SH-SY5Y (cell line): ENCODE measurements around the gene ASB10.

ENCODE experiments used
- GATA2 ChIP-seq: IDR thresholded peaks from 2 replicates; pipeline ENCODE4 v1.6.1; 2011; ENCODE audit warnings: mild to moderate bottlenecking, low read depth, low read length
- GATA3 ChIP-seq: IDR thresholded peaks from 2 replicates; pipeline ENCODE4 v1.6.1; 2011; ENCODE audit warnings: low read depth, mild to moderate bottlenecking, low read length, moderate library complexity

DNA sequence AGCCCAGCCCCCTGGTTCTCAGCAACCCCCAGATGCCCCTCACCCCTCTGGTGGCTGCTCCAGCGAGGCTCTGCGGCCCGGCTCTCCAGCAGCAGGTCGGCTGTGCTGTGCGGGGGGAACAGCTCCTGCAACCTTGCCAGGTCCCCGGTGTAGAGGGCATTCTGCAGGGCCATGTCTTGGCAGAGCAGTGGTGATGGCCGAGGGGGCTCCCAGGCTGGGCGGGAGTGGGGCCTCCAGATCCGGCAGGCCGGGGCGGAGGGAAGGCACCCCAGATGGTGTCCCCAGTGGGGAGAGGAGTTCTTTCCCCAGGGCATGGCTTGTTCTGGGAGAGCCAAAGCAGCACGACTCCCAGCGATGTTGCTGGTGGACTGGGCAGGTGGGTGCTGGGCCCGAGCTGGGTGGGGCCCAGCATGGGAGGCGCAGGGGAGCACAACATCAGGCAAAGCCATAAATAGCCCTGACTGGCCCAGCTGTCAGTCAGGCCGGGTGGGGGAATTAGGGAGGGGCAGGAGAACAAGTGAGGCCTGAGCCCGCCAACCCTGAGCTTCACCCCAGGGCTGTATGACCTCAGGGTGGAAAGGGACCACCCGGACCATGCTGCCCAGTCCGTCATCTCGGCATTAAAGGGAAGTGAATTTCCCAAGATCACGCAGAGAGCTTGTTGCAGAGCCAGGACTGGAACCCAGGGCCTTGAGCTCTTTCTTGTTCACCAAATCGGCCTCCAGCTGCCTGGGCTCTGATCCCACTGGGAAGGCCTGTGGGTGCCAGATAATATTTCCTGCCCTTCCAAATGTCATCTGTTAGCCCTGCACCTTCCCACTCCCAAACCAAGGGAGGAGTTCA, 580 bp upstream of the ASB10 start:
- TF ChIP-seq GATA2 (no peak), GATA3 (no peak)
